AG04449 (cell line): ENCODE data around the gene PHF21A.
A peak's percentile ranks its signal among the peaks of the same experiment; 100 is the strongest.

Source experiments
- CTCF ChIA-PET: fragments of 350-600 bp; formaldehyde crosslinking; extraction: SDS; loops from one replicate; lab custom pipeline; 2021; ENCODE audit warnings: antibody characterized with exemption; lab: Yijun Ruan, JAX
- POLR2A ChIA-PET: fragments of 400-600, 350-600 bp; formaldehyde crosslinking; extraction: SDS; loops from one replicate; lab custom pipeline; 2020; ENCODE audit warnings: antibody characterized with exemption, inconsistent platforms; lab: Yijun Ruan, JAX
- DNase-seq: peaks from one replicate; pipeline ENCODE4 v3.0.0-alpha.2; 2010; ENCODE audit warnings: low read depth, low spot score
- H3K4me3 ChIP-seq: 2 replicates; pipeline ENCODE4 v1.5.1; 2011; ENCODE audit warnings: low read depth, mild to moderate bottlenecking, control low read depth, low read length
- CTCF ChIP-seq: IDR thresholded peaks from one replicate; pipeline ENCODE4 v1.5.1; 2011; ENCODE audit warnings: mild to moderate bottlenecking, moderate library complexity, low read length, control low read depth, inconsistent platforms; ENCODE audit not compliant: insufficient read depth; ENCODE audit errors: missing control alignments

PHF21A gene

GRCh38 chr11:46121301-46121723 lies at the start of gene PHF21A:
TSS of gene PHF21A (minus strand) at chr11:46121454. CDS start at chr11:46084219, 37,235 bp downstream.
- peak within 1 kb of the TSS; percentile 64 for H3K4me3 ChIP-seq
- ChIA-PET POLR2A (no interaction called here), CTCF (interaction anchor here (1.1 kb wide), 1 partner anchor 156 kb away, joined by 3 read pairs; no protein-coding TSS in a partner anchor)
- peak; percentile 59 for DNase-seq
- no peak for TF ChIP-seq CTCF

GRCh38 chr11:46170797-46171196 lies 49.5 kb upstream of the PHF21A start:
- POLR2A ChIA-PET = no interaction called here
- no peak overlapping the region for H3K4me3 ChIP-seq
- CTCF ChIA-PET = no interaction called here
- no peak for TF ChIP-seq CTCF
- DNase-seq = no peak

DNA sequence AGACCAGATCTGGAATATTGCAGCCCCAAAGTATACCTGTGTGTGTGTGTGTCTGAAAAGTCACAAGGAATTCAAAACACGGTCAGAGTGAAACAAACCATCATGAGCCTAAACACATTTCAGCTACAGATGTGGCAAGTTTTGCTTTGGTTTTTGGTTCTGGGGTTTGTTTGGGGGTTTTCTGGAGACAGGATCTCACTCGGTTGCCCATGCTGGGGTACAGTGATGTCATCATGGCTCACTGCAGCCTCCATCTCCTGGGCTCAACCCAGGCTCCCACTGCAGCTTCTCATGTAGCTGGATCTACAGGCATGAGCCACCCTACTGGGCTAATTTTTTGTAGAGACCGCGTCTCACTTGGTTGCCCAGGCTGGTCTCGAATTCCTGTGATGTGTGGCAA lies 41.4 kb upstream of the PHF21A start:
- ChIA-PET POLR2A (no interaction called here), CTCF (no interaction called here)
- H3K4me3 ChIP-seq = no peak overlapping the region
- DNase-seq = no peak
- TF ChIP-seq CTCF = no peak

GRCh38 chr11:46161201-46161600 lies 39.9 kb upstream of the PHF21A start:
- TF ChIP-seq CTCF = no peak
- ChIA-PET CTCF (interaction anchor here (0.9 kb wide), 1 partner anchor 204 kb away, joined by 3 read pairs; no protein-coding TSS in a partner anchor), POLR2A (no interaction called here)
- H3K4me3 ChIP-seq = no peak overlapping the region
- no peak for DNase-seq

GRCh38 chr11:46160100-46160499 lies 38.8 kb upstream of the PHF21A start:
- ChIA-PET POLR2A (no interaction called here), CTCF (no interaction called here)
- no peak for DNase-seq
- TF ChIP-seq CTCF = no peak
- H3K4me3 ChIP-seq = no peak overlapping the region

DNA sequence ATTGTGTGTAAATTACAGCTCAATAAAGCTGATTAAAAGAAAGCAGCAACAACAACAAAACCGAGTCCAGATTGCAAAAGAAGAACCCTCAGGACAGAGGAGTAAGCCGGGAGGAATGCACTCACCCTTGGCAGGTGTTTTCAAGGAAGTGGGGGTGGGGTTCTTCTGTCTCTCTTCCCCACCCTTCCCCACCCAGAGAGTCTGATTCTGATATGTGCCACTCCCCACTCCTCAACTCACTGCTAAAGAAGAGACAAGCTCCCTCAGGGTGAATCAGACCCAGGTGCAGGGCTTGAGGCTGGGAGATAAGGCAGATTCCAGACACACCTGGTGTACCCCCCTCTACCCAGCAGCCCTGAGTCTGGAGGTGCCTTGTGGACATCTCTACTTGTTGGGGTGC lies 38.4 kb upstream of the PHF21A start:
- no peak overlapping the region for H3K4me3 ChIP-seq
- CTCF ChIA-PET = no interaction called here
- TF ChIP-seq CTCF = no peak
- POLR2A ChIA-PET = no interaction called here
- DNase-seq = no peak
